Measurements from ENCODE around the gene HHAT.

Gene HHAT

DNA sequence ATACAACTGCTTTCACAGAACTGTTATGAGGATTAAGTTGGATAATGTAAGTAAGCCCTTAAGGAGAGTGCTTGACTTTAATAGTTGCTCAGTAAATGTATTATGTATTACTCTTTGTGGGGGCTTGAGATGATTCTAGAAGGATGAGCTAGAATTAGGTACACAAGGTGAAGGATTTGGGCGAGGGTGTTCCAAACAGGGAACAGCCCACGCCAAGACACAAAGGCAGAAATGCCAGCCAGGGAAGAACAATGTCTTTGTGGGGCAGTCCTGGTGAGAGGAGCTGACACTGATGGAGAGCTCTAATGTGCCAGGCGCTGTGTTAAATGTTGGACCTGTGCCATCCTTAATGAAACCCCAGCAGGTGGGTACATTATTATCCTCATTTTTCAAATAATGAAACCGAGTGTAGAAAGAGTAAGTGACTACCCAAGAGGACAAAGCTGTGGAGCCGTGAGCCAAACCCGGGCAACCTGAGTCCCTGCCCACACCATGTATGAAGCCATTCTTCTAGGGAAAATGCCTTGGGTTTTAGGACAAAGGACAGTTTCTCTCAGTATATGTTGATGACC lies 362.4 kb downstream of the HHAT start:
- TF ChIP-seq, protein P1, sequence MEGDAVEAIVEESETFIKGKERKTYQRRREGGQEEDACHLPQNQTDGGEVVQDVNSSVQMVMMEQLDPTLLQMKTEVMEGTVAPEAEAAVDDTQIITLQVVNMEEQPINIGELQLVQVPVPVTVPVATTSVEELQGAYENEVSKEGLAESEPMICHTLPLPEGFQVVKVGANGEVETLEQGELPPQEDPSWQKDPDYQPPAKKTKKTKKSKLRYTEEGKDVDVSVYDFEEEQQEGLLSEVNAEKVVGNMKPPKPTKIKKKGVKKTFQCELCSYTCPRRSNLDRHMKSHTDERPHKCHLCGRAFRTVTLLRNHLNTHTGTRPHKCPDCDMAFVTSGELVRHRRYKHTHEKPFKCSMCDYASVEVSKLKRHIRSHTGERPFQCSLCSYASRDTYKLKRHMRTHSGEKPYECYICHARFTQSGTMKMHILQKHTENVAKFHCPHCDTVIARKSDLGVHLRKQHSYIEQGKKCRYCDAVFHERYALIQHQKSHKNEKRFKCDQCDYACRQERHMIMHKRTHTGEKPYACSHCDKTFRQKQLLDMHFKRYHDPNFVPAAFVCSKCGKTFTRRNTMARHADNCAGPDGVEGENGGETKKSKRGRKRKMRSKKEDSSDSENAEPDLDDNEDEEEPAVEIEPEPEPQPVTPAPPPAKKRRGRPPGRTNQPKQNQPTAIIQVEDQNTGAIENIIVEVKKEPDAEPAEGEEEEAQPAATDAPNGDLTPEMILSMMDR (IDR thresholded peaks at IDR 0.05): no peak

GRCh38 chr1:210692796-210693195 lies 364.1 kb downstream of the HHAT start:
- TF ChIP-seq, protein P1 (IDR thresholded peaks at IDR 0.05): no peak

- TF ChIP-seq, protein P1 (IDR thresholded peaks at IDR 0.05): no peak
These were observed 366.3 kb downstream of the HHAT start for GRCh38 chr1:210695026-210695425.

DNA sequence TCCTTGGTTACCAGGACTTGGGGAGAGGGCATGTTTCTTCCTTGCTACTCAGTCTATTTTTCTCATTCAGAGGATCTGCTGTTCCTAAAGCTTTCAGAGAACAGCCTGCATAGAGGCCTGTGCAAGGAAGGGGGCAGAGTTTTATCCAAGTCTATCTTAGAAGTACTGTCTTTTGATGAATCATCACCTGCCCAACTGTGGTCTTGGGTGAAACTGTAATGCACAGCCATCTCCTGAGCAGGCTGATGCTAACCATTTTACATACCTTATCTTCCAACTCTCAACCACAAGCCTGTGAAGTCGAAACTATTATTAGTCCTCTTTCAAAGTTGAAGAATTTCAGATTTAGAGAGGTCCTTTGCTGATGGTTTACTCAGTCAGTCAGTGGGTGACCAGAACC lies 368.0 kb downstream of the HHAT start:
- TF ChIP-seq, protein P1 (IDR thresholded peaks at IDR 0.05): no peak

DNA sequence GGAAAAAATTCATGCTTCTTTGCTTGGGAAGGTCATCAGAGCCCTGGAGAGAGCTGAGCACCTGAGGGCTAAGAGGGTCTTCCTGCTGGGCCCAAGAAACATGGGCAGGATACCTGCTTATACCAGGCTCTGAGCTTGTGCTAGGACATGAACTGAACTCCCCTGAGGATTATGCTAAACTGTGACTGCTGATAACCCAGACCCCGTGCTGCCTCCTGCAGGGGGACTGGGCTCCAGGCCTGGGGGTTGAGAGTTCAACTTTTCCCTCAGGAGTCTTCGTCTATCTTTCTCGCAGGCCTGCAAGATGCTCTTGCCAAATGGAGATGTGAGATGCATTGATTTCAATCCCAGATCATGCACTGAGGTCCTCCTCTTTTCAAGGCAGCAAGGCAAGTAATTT lies 368.5 kb downstream of the HHAT start:
- TF ChIP-seq, protein P1 (IDR thresholded peaks at IDR 0.05): no peak

DNA sequence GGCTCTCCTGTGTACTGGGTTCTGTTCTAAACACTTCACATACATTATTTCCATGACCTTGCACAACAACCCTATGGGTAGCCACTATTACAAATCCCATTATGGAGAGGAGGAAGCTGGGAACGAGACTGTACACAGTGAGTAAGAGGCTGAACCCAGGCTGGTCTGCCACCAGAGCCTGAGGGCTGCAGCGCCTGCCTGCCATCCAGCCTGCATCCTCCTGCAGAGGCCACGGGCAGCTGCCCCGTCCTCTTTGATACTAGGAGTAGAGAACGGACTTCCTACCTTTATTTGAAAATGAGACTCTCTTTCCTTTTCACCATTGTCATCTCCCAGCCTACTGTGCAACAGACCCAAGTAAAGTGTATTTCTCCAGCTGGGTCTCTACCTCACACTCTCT lies 370.0 kb downstream of the HHAT start:
- TF ChIP-seq, protein P1 (IDR thresholded peaks at IDR 0.05): no peak

- TF ChIP-seq, protein P1 (IDR thresholded peaks at IDR 0.05): no peak
These were observed 371.4 kb downstream of the HHAT start for GRCh38 chr1:210700083-210700482.

DNA sequence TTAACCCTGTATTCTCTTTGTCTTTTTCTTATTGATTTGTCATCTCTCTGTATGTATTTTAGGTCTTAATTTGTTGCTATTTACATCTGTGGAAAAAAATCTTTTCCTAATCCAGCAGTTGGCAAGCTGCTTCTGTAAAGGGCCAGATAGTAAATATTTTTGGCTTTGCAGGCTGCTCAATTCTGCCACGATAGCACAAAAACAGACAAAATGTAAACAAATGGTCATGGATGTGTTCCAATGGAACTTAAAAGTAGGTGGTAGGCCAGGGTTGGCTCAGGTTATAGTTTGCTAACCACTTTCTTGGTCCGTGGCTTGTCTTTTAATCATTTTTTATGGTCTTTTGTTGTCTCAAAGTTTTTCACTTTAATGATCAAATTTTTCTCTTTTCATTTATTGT lies 371.8 kb downstream of the HHAT start:
- TF ChIP-seq, protein P1 (IDR thresholded peaks at IDR 0.05): no peak
